HT-29 (cell line): ENCODE results near the gene GPR141. TPM values are rescaled to one million over a fixed set of nuclear protein-coding genes. Genes with fewer than 3 reads are reported as not detected.

Source experiments
- DNase-seq: peaks from one replicate; pipeline ENCODE4 v3.0.0-alpha.2; 2015; ENCODE audit warnings: low spot score
- total RNA-seq: library from RNA; depleted of rRNA; stranded (reverse); fragments of >200 nt; shearing (Covaris generic); gene quantifications from 2 replicates; pipeline ENCODE4 v1.2.3, GENCODE V29; 2014; rRNA removed

The GPR141 gene
- total RNA-seq, result not detected in 2 replicates

GRCh38 chr7:37683246-37684120, at the start of gene GPR141:
Gene GPR141 (plus strand): TSS chr7:37683766. CDS start chr7:37740394, 56,628 bp downstream.
- DNase-seq, result no peak

GRCh38 chr7:37635346-37635745, 48.2 kb upstream of the GPR141 start:
- no peak for DNase-seq

GRCh38 chr7:37642028-37642540, 41.5 kb upstream of the GPR141 start:
- DNase-seq, result no peak

- peak; percentile 6 for DNase-seq
These were observed 39.7 kb upstream of the GPR141 start for GRCh38 chr7:37643876-37644275.

- DNase-seq, result no peak
These were observed 38.1 kb upstream of the GPR141 start for GRCh38 chr7:37645282-37646050.

- DNase-seq, result no peak
These were observed 26.5 kb upstream of the GPR141 start for GRCh38 chr7:37656913-37657530.

GRCh38 chr7:37657816-37658215, 25.8 kb upstream of the GPR141 start:
- no peak for DNase-seq

GRCh38 chr7:37659971-37660565, 23.5 kb upstream of the GPR141 start:
- DNase-seq, result no peak

GRCh38 chr7:37660614-37661013, 23.0 kb upstream of the GPR141 start:
- DNase-seq, result no peak

GRCh38 chr7:37663693-37664092, 19.9 kb upstream of the GPR141 start:
- DNase-seq, result no peak

- no peak for DNase-seq
These were observed 18.1 kb upstream of the GPR141 start for GRCh38 chr7:37665352-37666022.

GRCh38 chr7:37666026-37666799, 17.4 kb upstream of the GPR141 start:
- DNase-seq, result no peak

GRCh38 chr7:37669818-37670217, 13.7 kb upstream of the GPR141 start:
- no peak for DNase-seq

- DNase-seq, result no peak
These were observed 13.1 kb upstream of the GPR141 start for GRCh38 chr7:37670436-37670835.

- no peak for DNase-seq
These were observed 11.7 kb upstream of the GPR141 start for GRCh38 chr7:37671876-37672275.

GRCh38 chr7:37672926-37673325, 10.6 kb upstream of the GPR141 start:
- DNase-seq, result no peak

- no peak for DNase-seq
These were observed 10.0 kb upstream of the GPR141 start for GRCh38 chr7:37673523-37673922.

- DNase-seq, result no peak
These were observed 9.0 kb upstream of the GPR141 start for GRCh38 chr7:37674531-37674930.

GRCh38 chr7:37675749-37676148, 7.8 kb upstream of the GPR141 start:
- DNase-seq, result no peak

- no peak for DNase-seq
These were observed 1.4 kb downstream of the GPR141 start for GRCh38 chr7:37684927-37685326.
